ENCODE measurements around the gene PELI1.
"Not testable (repeated sequence)": the region's sequence is repeated elsewhere in the genome, so short reads cannot be mapped to it uniquely, and the experiment has no call there.

Gene PELI1

GRCh38 chr2:64120928-64121327 is 23.3 kb downstream of the PELI1 start:
- no peak for DNase-seq

DNA sequence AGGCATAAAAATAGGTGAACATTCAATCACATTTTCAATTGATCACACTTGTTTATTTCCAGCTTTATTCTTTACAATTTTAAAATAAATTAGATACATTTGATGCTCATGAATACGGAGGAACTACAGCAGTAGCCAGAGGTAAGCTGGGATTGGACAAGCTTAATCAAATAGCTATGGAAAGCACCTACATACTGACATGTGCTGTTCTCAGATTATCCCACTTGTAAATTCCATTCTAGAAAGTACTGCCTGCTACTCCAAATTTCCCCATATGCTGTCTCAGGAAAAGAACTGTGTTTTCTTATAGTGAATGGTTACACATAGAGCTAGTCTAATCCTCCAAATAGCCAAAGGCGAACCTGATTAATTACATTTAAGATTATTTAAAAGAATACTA is 24.2 kb downstream of the PELI1 start:
- no peak for DNase-seq

GRCh38 chr2:64119369-64119768 is 24.9 kb downstream of the PELI1 start:
- no peak for DNase-seq

DNA sequence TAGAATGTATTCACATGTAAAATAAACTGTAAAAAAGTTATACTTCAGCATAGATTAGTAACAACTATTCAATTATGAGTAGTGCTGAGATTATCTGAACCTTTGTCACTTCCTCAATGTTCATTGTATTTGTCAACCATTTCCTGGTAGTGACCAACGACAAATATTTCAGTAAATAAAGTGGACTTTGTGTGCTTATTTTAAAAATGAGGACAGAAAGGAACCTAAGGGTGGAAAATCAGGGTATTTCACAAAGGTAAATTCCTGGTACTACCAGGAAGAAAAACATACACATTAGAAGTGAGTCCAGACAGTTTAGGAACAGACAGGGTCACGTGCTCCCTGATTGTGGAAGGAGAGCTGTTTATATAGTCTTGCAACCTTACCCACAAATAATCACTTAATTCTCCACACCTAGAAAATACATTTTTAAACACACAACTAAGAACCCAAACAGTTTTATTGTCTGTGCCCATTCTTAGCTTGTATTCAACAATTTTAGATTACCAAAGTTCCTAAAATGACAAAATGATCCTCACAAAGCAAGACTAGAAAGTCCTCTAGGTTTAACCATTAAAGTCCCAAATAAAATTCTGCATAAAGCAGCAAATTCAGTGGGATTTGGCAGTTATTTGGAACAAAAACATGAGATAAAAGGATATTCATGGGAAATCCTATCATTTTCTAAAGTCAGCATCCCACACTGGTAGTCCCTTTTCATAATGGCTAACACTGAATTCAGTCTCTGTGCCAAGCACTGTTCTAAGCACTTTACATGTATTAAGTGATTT is 28.2 kb downstream of the PELI1 start:
- DNase-seq: no peak

- no peak for DNase-seq
Observed at GRCh38 chr2:64114912-64115277, 29.3 kb downstream of the PELI1 start.

- peak in 1 of 2 donors; percentile 61 for DNase-seq
Observed at GRCh38 chr2:64114063-64114911, 29.9 kb downstream of the PELI1 start.

DNA sequence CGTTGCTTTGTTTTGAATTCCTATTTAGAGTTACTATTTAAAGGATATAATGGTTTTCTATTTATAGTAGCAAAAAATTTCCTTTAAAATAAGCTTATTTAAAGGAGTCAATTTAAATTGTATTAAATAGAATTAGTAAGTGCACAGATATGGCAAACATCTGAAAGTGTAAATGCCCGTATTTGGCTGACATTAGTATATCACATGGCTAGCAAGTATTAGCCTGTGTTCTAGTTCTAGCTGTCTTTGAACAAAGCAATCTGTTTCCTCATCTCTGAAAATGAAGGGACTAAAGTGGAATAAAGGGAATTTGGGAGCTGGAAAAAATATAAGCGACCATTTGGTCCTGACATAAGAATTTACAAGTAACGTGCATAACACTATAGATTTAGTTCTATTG is 32.2 kb downstream of the PELI1 start:
- DNase-seq: no peak

DNA sequence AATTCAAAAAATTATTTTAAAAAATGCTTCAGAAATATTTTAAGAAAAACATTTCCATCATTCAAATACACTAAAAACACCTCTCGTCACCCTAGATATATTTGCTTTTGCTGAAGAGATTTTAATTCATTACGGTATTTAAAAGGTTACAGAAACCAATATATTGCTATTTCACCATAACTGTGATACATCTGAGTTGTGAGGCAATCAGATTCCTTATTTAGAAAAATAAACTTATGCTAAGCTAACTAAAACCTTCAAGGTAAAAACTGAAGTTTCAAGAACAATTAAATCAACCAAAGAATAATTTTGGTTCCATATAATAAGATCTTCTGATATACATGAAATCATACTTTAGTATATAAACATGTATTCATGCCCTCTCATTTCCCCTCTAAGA is 32.8 kb downstream of the PELI1 start:
- DNase-seq: no peak

GRCh38 chr2:64108666-64109241 is 35.5 kb downstream of the PELI1 start:
- DNase-seq: no peak

DNA sequence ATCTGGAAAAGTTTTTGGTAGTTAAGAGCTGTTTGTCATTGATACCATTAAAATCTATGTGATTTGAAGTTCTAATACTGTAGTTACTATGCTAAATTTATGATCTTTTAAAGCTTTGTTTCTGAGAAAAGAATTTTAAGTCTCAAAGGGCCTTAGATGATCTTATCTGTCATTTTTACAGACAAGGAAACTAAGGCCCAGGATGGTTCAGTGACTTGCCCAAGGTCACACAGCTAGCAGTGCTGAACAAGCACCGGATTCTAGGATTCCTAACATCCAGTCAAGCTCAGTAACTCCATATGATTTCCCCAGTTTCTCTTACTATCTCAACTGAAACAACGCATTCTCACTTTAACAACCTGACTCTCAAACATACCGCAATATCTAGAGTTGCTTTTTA is 37.7 kb downstream of the PELI1 start:
- DNase-seq: no peak

DNA sequence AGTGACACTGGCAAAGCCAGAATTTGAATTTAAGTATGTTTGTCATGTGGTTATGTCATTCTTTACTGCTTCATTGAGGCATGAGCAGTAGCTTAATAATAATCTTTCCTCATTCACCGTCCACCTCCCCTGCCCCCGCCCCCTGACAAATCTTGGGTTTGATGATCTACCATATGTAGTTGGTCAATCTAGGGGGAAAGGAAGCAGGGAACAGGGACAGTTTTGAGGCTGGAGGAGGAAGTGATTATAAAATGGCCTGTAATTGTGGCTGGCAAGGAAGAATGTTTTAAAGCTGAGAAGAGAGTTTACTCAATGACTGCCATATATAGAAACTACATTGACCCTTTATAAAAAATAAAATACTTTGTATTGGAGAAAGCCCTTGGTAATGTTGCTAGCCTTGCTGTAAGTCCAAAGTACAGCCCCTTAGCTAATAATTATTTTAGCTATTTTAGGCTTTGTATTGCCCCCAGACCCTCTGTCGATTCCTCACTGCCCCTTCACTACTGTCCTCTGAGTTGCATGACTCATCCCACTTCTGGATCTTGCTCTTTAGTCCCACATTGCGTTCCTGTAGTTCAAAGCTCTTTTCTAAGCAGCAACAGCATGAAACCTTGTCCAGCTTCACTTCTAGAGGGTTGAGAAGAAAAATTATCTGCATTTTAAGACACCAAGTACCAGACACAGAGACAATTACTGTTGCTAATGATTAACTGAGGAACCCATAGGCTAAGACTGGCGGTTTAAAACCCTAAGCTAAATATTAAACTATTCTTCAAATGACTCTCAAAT is 38.4 kb downstream of the PELI1 start:
- no peak for DNase-seq

DNA sequence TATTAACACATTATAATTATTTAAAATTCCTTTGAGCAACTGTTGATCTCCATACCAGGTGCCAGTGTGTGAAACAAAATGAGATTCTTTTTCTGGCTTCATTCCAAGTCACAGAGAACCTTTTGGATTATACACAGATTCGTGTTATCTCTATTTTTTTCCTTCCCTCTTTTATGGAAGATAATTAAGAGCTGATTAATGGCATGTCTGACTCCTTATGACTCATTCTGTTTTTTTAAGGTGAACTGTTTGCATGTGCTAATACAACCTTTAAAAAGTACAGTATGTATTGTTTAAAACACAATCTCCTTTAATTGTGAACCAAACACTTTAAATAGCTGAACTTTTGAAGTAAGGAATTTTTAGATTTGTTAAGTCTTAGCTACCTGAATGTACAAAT is 39.3 kb downstream of the PELI1 start:
- DNase-seq: no peak

GRCh38 chr2:64102736-64103135 is 41.5 kb downstream of the PELI1 start:
- not testable (repeated sequence) for DNase-seq

GRCh38 chr2:64101141-64101591 is 43.1 kb downstream of the PELI1 start:
- peak in 1 of 2 donors; percentile 48 for DNase-seq

DNA sequence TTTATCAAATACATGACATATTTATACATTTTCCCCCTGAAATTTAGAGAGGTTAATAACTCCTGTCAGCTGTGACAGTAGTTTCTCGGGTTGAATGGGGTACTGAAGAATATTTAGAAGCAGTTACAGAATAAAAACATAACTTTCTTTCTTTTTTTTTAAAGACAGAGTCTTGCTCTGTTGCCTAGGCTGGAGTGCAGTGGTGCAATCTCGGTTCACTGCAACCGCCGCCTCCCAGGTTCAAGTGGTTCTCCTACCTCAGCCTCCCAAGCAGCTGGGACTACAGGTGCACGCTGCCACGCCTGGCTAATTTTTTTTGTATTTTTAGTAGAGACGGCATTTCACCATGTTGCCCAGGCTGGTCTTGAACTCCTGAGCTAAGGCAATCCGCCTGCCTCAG is 43.6 kb downstream of the PELI1 start:
- DNase-seq: not testable (repeated sequence)

DNA sequence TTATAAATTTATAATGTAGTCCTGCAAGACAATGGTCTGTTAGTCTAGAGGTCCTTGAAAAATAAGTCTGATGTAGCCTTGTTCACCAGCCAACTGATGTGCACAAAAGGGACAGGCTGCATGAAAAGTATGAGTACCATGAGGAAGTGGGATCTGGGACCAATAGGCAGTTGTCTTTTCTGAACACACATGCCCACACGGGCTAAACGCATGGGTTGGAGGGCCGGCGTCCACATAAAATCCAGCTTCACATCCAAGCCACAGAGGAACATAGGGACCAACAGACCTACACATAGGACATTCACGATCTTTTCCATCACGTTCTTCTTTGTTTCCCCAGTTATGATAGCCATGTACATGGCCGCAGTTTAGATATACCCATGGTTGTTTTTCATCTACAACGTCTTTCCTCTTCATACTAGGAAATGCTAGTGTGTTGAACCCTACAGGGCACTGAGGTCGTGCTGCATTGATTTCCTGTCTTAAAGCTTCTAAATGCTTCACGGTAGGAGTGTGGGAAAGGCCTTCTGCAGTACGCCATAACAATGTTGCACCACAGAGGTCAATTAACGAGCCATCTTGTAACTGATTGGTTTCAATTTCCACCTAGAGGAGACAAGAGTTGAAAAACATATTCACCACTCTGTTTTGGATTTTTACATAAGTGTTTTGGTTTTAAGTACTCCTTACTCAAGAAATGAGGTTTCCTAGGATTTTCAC is 49.4 kb downstream of the PELI1 start:
- DNase-seq: no peak

DNA sequence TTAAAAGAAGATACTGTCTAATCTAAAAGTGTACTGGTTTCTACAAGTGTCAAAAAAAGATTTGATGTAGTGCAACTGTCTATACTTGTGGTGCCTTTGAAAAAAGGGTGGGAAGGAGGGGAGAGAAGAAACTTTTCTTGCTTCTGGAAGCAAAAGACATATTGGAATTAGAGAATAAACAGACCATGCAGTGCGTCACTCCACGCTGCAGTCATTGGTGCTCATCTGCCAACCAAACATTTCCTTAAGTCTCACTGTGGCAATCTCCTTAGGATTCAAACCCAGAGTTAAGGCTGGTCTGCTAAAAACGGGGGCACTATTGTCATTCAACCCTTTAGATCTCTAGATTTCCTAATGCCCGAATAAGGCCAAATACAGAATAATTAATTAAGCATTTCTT is 50.9 kb downstream of the PELI1 start:
- no peak for DNase-seq

DNA sequence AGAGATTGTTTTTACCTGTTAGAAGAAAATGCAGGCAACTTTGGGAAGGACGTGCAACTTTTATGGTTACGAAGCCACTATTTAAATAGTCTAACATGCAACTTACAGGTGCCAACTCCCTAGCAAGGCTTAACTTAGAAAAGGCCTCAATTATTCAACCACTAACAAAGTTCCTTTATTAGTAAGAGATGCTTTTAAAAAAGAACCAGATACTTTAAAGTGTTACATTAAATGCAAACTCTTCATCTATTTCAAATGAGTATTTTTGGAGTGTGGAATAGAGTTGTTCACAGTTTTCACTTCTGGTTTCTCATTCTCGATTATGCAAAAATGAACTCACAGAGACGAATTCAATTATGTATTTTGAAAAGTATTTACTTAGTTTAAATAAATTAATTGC is 51.7 kb downstream of the PELI1 start:
- no peak for DNase-seq

DNA sequence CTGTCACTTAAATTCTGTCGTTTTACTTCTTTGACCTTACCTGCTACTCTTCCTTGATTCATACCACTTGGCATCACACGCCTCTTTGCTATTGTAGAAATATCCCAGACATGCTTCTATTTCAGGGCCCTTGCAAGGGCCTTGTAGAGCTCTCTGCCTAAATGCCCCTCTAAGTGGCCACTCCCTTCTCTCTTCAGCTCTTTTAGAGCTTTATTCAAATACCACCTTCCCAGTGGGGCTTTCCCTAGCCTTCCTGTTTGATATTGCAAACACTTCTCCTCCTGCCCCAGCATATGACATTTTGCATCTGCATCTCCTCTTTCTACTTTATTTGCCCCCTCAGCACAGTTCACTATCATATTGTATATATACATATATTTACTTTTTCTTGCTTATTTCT is 54.0 kb downstream of the PELI1 start:
- DNase-seq: no peak

DNA sequence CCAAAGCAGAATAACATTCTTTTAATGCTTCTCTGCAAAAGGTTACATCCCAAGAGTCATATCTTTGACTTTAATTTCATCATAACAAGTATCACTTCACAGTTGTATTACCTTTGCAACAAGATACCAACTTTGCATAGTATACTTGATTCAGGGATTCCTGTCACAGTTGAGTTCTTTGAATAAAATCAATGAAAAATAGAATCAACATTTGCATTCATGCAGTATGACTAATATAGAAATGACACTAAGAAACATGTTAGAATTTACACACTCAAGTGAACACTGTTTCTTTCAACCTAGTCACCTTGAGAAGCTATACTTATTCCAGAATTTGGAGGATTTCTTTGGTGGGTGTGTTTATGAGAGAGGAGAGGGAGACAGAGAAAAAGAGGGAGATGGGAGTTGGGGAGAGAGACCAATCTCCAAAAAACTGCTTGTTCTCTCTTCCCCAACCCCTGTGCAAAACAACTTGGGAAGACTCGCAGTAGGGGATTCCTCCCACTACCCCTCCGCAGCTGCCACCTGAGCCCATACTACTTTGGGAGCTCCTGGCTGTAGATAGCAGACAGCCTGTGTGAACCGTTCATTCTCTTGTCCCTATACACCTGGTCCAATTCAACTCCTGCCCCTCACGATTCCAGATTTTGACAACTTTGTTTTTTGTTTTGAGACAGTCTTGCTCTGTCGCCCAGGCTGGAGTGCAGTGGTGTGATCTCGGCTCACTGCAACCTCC is 57.7 kb downstream of the PELI1 start:
- DNase-seq: no peak

DNA sequence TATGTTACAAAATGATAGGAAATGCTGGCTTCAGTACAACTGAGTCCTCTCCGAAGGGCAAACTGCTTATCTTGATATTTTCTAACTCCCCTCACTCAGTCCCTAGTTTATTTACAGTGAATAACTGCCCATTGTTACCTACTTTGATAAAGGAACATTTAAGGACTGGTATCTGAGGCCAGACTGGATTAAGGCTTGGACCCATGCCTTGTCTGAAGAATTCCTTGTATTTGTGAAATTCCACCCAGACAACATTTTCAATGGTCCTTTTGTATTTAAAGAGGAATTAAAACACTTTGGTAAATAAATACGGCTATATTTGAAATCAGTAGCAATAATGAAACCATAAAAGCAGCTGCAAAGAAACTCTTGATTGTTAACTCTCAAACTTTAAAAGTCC is 58.3 kb downstream of the PELI1 start:
- DNase-seq: no peak

- DNase-seq: no peak
Observed at GRCh38 chr2:64081046-64081445, 63.2 kb downstream of the PELI1 start.
